Tibial artery (tissue), 4 donors: Measurements from ENCODE around the gene ERC1.

ENCODE experiments used
- DNase-seq, 2 donors: peaks; one replicate each; pipeline ENCODE4 v3.0.0-alpha.2; 2019
- H3K27ac ChIP-seq, 2 donors: fragments of 200-600 bp; sonication (generic) in 1 of 2; 1 replicate in 1 of 2; 2 replicates in 1 of 2; pipeline ENCODE4 v1.5.1; 2018 to 2019; ENCODE audit warnings: mild to moderate bottlenecking in 1 of 2
- H3K27me3 ChIP-seq, 2 donors: fragments of 200-600 bp; sonication (generic) in 1 of 2; one replicate each; pipeline versions ENCODE4 v1.5.1 to v1.6.0; 2016 to 2019
- H3K36me3 ChIP-seq, 3 donors: fragments of 200-600 bp; sonication (generic) in 2 of 3; one replicate each; pipeline ENCODE4 v1.5.1; 2016 to 2019; ENCODE audit warnings: mild to moderate bottlenecking in 2 of 3
- H3K4me1 ChIP-seq, 4 donors: fragments of 200-600 bp; sonication (generic) in 2 of 4; 1 replicate in 3 of 4; 2 replicates in 1 of 4; pipeline ENCODE4 v1.5.1; 2016 to 2019
- H3K4me3 ChIP-seq, 2 donors: fragments of 200-600 bp; sonication (generic) in 1 of 2; 1 replicate in 1 of 2; 2 replicates in 1 of 2; pipeline ENCODE4 v1.5.1; 2018 to 2019; ENCODE audit warnings: mild to moderate bottlenecking in 2 of 2
- H3K9me3 ChIP-seq, 3 donors: fragments of 200-600 bp; sonication (generic) in 1 of 3; one replicate each; pipeline ENCODE4 v1.5.1; 2016 to 2019
- intact Hi-C: fragments of 100-400 bp; cut with DNase I; formaldehyde crosslinking; loops from one replicate; pipeline ENCODE4 v1.15.0; 2023; ENCODE audit warnings: low total_unique reads
- TF ChIP-seq, protein P1 (sequence below), 2 experiments: fragments of 200-600 bp in 1 of 2; fragments of 450-650 bp in 1 of 2; IDR thresholded peaks; one replicate each; pipeline ENCODE4 v1.5.1; 2017 to 2019; ENCODE audit warnings: antibody characterized with exemption in 2 of 2, mild to moderate bottlenecking in 1 of 2, moderate library complexity in 1 of 2

ERC1 gene

DNA sequence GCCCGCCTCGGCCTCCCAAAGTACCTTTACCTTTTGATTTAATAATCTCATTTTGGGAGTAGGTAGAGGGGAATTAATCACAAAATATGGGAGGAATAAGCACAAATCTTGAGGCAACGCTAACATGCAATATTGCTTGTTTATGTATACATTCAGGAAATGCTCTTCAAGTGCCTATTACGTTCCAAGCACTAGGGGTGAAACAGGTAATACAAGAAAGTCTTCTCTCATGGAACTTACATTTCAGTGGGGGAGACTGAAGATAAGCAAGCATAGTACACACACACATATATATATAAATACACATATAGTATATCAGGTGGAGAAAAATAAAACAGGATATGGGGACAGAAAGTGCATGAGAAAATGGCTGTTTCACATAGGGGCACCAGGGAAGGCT, 19.0 kb upstream of the ERC1 start:
- Histone ChIP-seq H3K9me3 (no peaks in the 10 kb centered on the region), H3K36me3 (no peaks in the 10 kb centered on the region), H3K4me3 (no peak overlapping the region), H3K27me3 (no peaks in the 10 kb centered on the region), H3K27ac (no peak overlapping the region), H3K4me1 (no peaks in the 10 kb centered on the region)
- intact Hi-C loops: no loop called here
- DNase-seq: no peak
- TF ChIP-seq, protein P1, sequence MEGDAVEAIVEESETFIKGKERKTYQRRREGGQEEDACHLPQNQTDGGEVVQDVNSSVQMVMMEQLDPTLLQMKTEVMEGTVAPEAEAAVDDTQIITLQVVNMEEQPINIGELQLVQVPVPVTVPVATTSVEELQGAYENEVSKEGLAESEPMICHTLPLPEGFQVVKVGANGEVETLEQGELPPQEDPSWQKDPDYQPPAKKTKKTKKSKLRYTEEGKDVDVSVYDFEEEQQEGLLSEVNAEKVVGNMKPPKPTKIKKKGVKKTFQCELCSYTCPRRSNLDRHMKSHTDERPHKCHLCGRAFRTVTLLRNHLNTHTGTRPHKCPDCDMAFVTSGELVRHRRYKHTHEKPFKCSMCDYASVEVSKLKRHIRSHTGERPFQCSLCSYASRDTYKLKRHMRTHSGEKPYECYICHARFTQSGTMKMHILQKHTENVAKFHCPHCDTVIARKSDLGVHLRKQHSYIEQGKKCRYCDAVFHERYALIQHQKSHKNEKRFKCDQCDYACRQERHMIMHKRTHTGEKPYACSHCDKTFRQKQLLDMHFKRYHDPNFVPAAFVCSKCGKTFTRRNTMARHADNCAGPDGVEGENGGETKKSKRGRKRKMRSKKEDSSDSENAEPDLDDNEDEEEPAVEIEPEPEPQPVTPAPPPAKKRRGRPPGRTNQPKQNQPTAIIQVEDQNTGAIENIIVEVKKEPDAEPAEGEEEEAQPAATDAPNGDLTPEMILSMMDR (IDR thresholded peaks at IDR 0.05): no peak

DNA sequence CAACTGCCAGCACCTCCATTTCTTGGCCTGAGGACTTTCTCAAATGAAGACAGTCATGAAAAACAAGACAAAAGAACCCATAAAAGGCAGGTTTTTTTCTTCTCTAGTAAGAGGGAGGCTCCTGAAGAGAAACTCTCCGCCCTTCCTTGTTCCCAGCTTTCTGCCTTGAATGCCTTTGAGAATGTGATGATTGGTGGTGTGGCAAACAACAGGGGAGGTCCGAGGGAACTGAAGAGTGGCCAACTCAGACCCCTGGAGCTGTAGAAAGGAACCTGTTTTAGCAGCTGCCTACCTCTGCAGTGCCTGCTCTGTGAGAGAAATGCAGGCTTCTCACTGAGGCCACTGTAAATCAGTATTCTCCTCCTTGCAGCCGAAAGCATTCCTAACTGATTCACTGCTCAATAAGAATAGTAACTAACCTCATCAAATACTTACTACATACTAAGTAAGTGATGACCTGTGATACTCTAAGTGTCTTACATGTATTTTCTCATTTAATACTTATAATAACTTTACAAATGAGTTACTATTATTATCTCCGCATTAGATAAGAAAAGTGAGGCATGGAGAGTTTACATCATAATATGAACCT, 16.7 kb upstream of the ERC1 start:
- DNase-seq: no peak
- no peak overlapping the region for H3K4me3 ChIP-seq
- TF ChIP-seq, protein P1 (IDR thresholded peaks at IDR 0.05): no peak

GRCh38 chr12:976644-977043, 14.4 kb upstream of the ERC1 start:
- Histone ChIP-seq H3K27ac (no peak overlapping the region), H3K9me3 (no peaks in the 10 kb centered on the region), H3K27me3 (no peaks in the 10 kb centered on the region), H3K4me3 (no peak overlapping the region), H3K36me3 (no peaks in the 10 kb centered on the region), H3K4me1 (no peaks in the 10 kb centered on the region)
- TF ChIP-seq, protein P1 (IDR thresholded peaks at IDR 0.05): no peak
- intact Hi-C loops: no loop called here
- DNase-seq: no peak

More for the DNA sequence above, 16.7 kb upstream of the ERC1 start:
- H3K27me3 ChIP-seq: no peaks in the 10 kb centered on the region
- H3K4me1 ChIP-seq: no peaks in the 10 kb centered on the region
- H3K36me3 ChIP-seq: no peaks in the 10 kb centered on the region
- intact Hi-C loops: no loop called here
- no peak overlapping the region for H3K27ac ChIP-seq
- H3K9me3 ChIP-seq: no peaks in the 10 kb centered on the region

DNA sequence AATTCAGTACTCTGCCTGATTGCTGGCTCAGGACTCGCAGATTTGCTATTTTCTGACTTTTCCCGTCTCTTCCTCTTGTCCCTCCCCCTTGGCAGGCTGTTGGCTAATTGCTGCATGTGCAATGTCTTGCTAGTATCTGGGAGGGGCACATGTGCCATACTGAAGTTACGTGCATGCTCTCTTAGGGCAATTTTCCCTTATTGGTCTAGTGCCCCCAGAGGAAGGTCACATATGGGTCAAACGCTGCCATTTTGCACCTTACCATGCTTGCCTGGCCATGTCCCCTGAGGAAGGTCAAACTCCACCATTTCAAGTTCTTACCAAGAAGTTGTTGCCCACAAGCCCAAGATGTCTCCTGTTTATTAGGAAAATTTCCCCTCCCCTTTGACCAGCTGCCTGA, 13.9 kb upstream of the ERC1 start:
- intact Hi-C loops: no loop called here
- Histone ChIP-seq H3K36me3 (no peaks in the 10 kb centered on the region), H3K4me1 (no peaks in the 10 kb centered on the region), H3K9me3 (no peaks in the 10 kb centered on the region), H3K27me3 (no peaks in the 10 kb centered on the region), H3K27ac (no peak overlapping the region), H3K4me3 (no peak overlapping the region)
- no peak for DNase-seq
- TF ChIP-seq, protein P1 (IDR thresholded peaks at IDR 0.05): no peak

DNA sequence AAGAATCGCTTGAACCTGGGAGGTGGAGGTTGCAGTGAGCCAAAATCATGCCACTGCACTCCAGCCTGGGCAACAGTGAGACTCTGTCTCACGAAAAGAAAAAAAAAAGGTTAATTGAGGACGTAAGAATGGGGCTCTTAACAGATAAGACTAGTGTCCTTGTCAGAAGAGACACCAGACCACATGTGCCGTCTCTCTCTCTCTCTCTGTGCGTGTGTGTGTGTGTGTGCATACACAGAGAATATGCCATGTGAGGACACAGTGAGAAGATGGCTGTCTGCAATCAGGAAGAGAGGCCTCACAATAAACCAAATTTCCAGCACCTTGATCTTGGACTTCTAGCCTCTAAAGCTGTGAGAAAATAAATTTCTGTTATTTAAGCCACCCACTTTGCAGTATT, 11.7 kb upstream of the ERC1 start:
- H3K27ac ChIP-seq: no peak overlapping the region
- H3K4me1 ChIP-seq: no peaks in the 10 kb centered on the region
- H3K27me3 ChIP-seq: no peaks in the 10 kb centered on the region
- intact Hi-C loops: no loop called here
- H3K4me3 ChIP-seq: no peak overlapping the region
- no peaks in the 10 kb centered on the region for H3K9me3 ChIP-seq
- TF ChIP-seq, protein P1 (IDR thresholded peaks at IDR 0.05): no peak
- no peaks in the 10 kb centered on the region for H3K36me3 ChIP-seq
- DNase-seq: no peak
